Activated CD8-positive, alpha-beta memory T cell treated with anti-CD3 and anti-CD28 coated beads for 48 hours (primary cell): Measurements from ENCODE around the gene ADD1.
"Not testable (repeated sequence)": the region's sequence is repeated elsewhere in the genome, so short reads cannot be mapped to it uniquely, and the experiment has no call there.

Source experiments
- DNase-seq, 3 experiments: peaks; one replicate each; pipeline ENCODE4 v3.0.0-alpha.2; 2020; ENCODE audit warnings: low read depth in 2 of 3, low spot score in 2 of 3

The ADD1 gene

GRCh38 chr4:2882341-2882740, 38.7 kb downstream of the ADD1 start:
- DNase-seq: no peak

GRCh38 chr4:2886161-2886560, 42.5 kb downstream of the ADD1 start:
- DNase-seq: no peak

- DNase-seq: no peak
Observed at GRCh38 chr4:2886622-2887021, 43.0 kb downstream of the ADD1 start.

- DNase-seq: no peak
Observed at GRCh38 chr4:2887343-2887742, 43.7 kb downstream of the ADD1 start.

GRCh38 chr4:2888886-2889285, 45.2 kb downstream of the ADD1 start:
- no peak for DNase-seq

GRCh38 chr4:2891294-2891693, 47.6 kb downstream of the ADD1 start:
- no peak for DNase-seq

- no peak for DNase-seq
Observed at GRCh38 chr4:2893772-2894171, 50.1 kb downstream of the ADD1 start.

- no peak for DNase-seq
Observed at GRCh38 chr4:2898001-2898400, 54.4 kb downstream of the ADD1 start.

- DNase-seq: no peak
Observed at GRCh38 chr4:2900741-2901140, 57.1 kb downstream of the ADD1 start.

- DNase-seq: no peak
Observed at GRCh38 chr4:2901186-2901585, 57.5 kb downstream of the ADD1 start.

GRCh38 chr4:2902126-2902525, 58.5 kb downstream of the ADD1 start:
- no peak for DNase-seq

- DNase-seq: no peak
Observed at GRCh38 chr4:2905544-2905943, 61.9 kb downstream of the ADD1 start.

- DNase-seq: no peak
Observed at GRCh38 chr4:2906218-2906617, 62.6 kb downstream of the ADD1 start.

- no peak for DNase-seq
Observed at GRCh38 chr4:2907226-2907625, 63.6 kb downstream of the ADD1 start.

GRCh38 chr4:2907706-2908293, 64.2 kb downstream of the ADD1 start:
- DNase-seq: no peak

GRCh38 chr4:2908686-2909085, 65.0 kb downstream of the ADD1 start:
- DNase-seq: no peak

GRCh38 chr4:2909583-2909982, 65.9 kb downstream of the ADD1 start:
- DNase-seq: no peak

GRCh38 chr4:2910409-2910808, 66.8 kb downstream of the ADD1 start:
- no peak for DNase-seq

- no peak for DNase-seq
Observed at GRCh38 chr4:2911868-2912267, 68.2 kb downstream of the ADD1 start.

GRCh38 chr4:2913168-2913567, 69.5 kb downstream of the ADD1 start:
- DNase-seq: no peak

GRCh38 chr4:2914256-2915126, 70.8 kb downstream of the ADD1 start:
- DNase-seq: no peak

GRCh38 chr4:2915789-2916188, 72.1 kb downstream of the ADD1 start:
- DNase-seq: no peak

- DNase-seq: not testable (repeated sequence)
Observed at GRCh38 chr4:2916696-2917095, 73.1 kb downstream of the ADD1 start.
